Mesenchymal stem cell (in vitro differentiated cells and primary cell): Measurements from ENCODE around the gene CPM.
"Not testable (repeated sequence)": the region's sequence is repeated elsewhere in the genome, so short reads cannot be mapped to it uniquely, and the experiment has no call there.

ENCODE experiments used
- DNase-seq: peaks from one replicate; pipeline ENCODE4 v3.0.0-alpha.2; 2013
- H2AFZ ChIP-seq: one replicate; pipeline ENCODE4 v1.6.1; 2013; ENCODE audit warnings: low read depth, mild to moderate bottlenecking, control low read depth, inconsistent platforms, low read length, moderate library complexity
- H2AK5ac ChIP-seq: 2 replicates; pipeline ENCODE4 v1.6.1; 2013; ENCODE audit warnings: low read length, moderate library complexity, mild to moderate bottlenecking, inconsistent platforms; ENCODE audit not compliant: severe bottlenecking
- H2BK120ac ChIP-seq: one replicate; pipeline ENCODE4 v1.6.1; 2013; ENCODE audit warnings: low read depth, mild to moderate bottlenecking, inconsistent platforms, low read length, moderate library complexity
- H2BK12ac ChIP-seq, 2 experiments: one replicate each; pipeline ENCODE4 v1.6.1; 2013; ENCODE audit warnings: inconsistent platforms in 2 of 2, low read length in 2 of 2, mild to moderate bottlenecking in 2 of 2, moderate library complexity in 2 of 2, control low read depth in 1 of 2
- H2BK15ac ChIP-seq: one replicate; pipeline ENCODE4 v1.6.1; 2013; ENCODE audit warnings: mild to moderate bottlenecking, low read depth, inconsistent platforms; ENCODE audit not compliant: poor library complexity, severe bottlenecking
- H2BK5ac ChIP-seq: 2 replicates; pipeline ENCODE4 v1.6.1; 2013; ENCODE audit warnings: low read depth, mild to moderate bottlenecking, low read length, control low read depth, inconsistent platforms; ENCODE audit not compliant: poor library complexity, severe bottlenecking
- H3K14ac ChIP-seq, 2 experiments: one replicate each; pipeline ENCODE4 v1.6.1; 2013; ENCODE audit warnings: inconsistent platforms in 2 of 2, low read length in 2 of 2, control low read depth in 1 of 2, mild to moderate bottlenecking in 1 of 2, moderate library complexity in 1 of 2
- H3K18ac ChIP-seq, 2 experiments: one replicate each; pipeline ENCODE4 v1.6.1; 2013; ENCODE audit warnings: inconsistent platforms in 2 of 2, low read length in 2 of 2, control low read depth in 1 of 2, low read depth in 1 of 2, mild to moderate bottlenecking in 1 of 2
- H3K23ac ChIP-seq, 2 experiments: one replicate each; pipeline ENCODE4 v1.6.1; 2013; ENCODE audit warnings: inconsistent platforms in 2 of 2, low read length in 2 of 2, mild to moderate bottlenecking in 2 of 2, moderate library complexity in 2 of 2, control low read depth in 1 of 2
- H3K27ac ChIP-seq: 2 replicates; pipeline ENCODE4 v1.5.1; 2013; ENCODE audit warnings: mild to moderate bottlenecking, moderate library complexity, low read length, control low read depth, inconsistent platforms; ENCODE audit not compliant: poor library complexity, severe bottlenecking
- H3K27me3 ChIP-seq, 2 experiments: 2 replicates each; pipeline versions ENCODE4 v1.6.1 to v1.7.0; 2013; ENCODE audit warnings: low read length in 2 of 2, mild to moderate bottlenecking in 2 of 2, moderate library complexity in 2 of 2, control low read depth in 1 of 2, inconsistent platforms in 1 of 2; ENCODE audit not compliant: control insufficient read depth in 1 of 2, insufficient read depth in 1 of 2
- H3K36me3 ChIP-seq, 2 experiments: 2 replicates each; pipeline versions ENCODE4 v1.6.1 to v1.7.0; 2013; ENCODE audit warnings: low read length in 2 of 2, control low read depth in 1 of 2, inconsistent platforms in 1 of 2, low read depth in 1 of 2, mild to moderate bottlenecking in 1 of 2; ENCODE audit not compliant: insufficient read depth in 2 of 2, control insufficient read depth in 1 of 2
- H3K4ac ChIP-seq, 2 experiments: one replicate each; pipeline ENCODE4 v1.6.1; 2013; ENCODE audit warnings: inconsistent platforms in 2 of 2, low read length in 2 of 2, mild to moderate bottlenecking in 2 of 2, moderate library complexity in 2 of 2, control low read depth in 1 of 2, low read depth in 1 of 2
- H3K4me1 ChIP-seq: 2 replicates; pipeline ENCODE4 v1.6.1; 2013; ENCODE audit warnings: low read depth, low read length, control low read depth; ENCODE audit not compliant: control insufficient read depth, insufficient read depth
- H3K4me2 ChIP-seq: 2 replicates; pipeline ENCODE4 v1.6.1; 2013; ENCODE audit warnings: low read length, mild to moderate bottlenecking, inconsistent platforms; ENCODE audit not compliant: poor library complexity, severe bottlenecking
- H3K4me3 ChIP-seq, 2 experiments: 2 replicates each; pipeline versions ENCODE4 v1.5.1 to v1.7.0; 2013; ENCODE audit warnings: low read length in 2 of 2, mild to moderate bottlenecking in 2 of 2, control low read depth in 1 of 2, low read depth in 1 of 2; ENCODE audit not compliant: insufficient read depth in 1 of 2
- H3K79me1 ChIP-seq: replicated peaks from 2 replicates; pipeline ENCODE4 v1.6.1; 2013; ENCODE audit warnings: mild to moderate bottlenecking, control low read depth, low read length, inconsistent platforms; ENCODE audit not compliant: poor library complexity, severe bottlenecking
- H3K9ac ChIP-seq: 2 replicates; pipeline ENCODE4 v1.7.0; 2013; ENCODE audit warnings: mild to moderate bottlenecking, low read length, moderate library complexity
- H3K9me3 ChIP-seq: 2 replicates; pipeline ENCODE4 v1.7.0; 2013; ENCODE audit warnings: mild to moderate bottlenecking, low read length; ENCODE audit not compliant: control insufficient read depth
- H4K8ac ChIP-seq: one replicate; pipeline ENCODE4 v1.6.1; 2013; ENCODE audit warnings: inconsistent platforms, mild to moderate bottlenecking, low read length, moderate library complexity
- H4K91ac ChIP-seq: one replicate; pipeline ENCODE4 v1.6.1; 2013; ENCODE audit warnings: mild to moderate bottlenecking, low read length, inconsistent platforms
- WGBS: methylation state at CpG from one replicate; pipeline ENCODE4 v1.1.7; 2013; ENCODE audit warnings: mixed read lengths; 5-methylcytosine and 5-hydroxymethylcytosine counted together

Gene CPM

DNA sequence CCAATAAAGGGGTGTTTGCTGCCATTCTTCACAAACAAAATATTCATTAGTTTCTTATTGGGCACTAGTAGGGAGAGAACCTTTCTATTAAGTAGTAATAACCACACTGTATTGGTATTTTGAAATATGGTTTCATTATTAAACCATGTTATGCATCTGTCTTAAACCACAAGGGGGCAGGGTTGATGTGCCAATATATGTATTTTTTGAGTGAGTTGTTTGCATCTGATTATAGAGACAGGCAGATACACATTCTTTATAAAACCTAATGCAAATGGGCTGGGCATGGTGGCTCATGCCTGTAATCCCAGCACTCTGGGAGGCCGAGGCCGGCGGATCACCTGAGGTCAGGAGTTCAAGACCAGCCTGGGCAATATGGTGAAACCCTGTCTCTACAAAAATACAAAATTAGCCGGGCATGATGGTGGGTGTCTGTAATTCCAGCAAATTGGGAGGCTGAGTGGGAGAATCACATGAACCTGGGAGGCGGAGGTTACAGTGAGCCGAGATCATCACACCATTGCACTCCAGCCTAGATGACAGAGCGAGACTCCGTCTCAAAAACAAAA lies 69.0 kb downstream of the CPM start:
- H3K36me3 ChIP-seq, H4K91ac ChIP-seq, H2AK5ac ChIP-seq, H3K4me1 ChIP-seq, H2BK120ac ChIP-seq, H3K4me2 ChIP-seq, H2BK5ac ChIP-seq, H2AFZ ChIP-seq, H3K23ac ChIP-seq, H4K8ac ChIP-seq, H3K4ac ChIP-seq, H3K27me3 ChIP-seq, H2BK12ac ChIP-seq, H3K79me1 ChIP-seq, H3K27ac ChIP-seq, H3K4me3 ChIP-seq, H3K14ac ChIP-seq, H2BK15ac ChIP-seq, H3K9me3 ChIP-seq, H3K18ac ChIP-seq: not testable (repeated sequence)
- peak overlapping the region; percentile 38 for H3K9ac ChIP-seq
- DNase-seq: peak; percentile 42
- 84% methylated on average over 5 of the region's 8 CpGs for WGBS

DNA sequence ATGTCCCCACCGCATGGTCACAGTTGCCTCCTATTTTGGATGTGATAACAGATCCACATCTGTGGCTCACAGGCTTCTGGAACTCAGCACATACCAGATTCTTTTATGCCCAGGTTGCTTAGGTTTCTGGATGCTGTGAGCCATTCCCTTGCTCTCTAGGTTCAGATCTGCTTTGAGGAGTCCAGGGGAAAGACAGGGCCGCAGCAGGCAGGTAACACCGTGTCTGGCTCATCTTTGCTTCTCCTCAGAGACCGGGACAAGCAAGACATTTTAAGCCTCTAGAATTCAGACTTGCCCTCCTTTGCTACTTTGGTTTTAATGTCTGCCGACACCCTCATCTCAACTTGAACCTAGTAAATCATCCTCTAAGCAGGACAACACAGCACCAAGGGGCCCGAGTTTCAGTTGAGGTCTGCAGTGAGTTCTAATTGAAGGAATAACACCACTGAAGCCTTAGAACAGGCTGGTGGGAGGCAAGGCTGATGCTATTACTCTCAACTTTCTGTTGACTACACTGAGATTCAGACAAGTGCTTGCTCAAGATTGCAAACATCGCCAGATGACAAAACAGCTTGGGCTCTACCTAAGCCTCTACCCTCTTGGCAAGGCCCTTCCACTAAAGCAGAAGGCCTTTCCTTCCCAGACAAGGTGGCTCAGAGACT lies 69.7 kb downstream of the CPM start:
- no peak overlapping the region for H4K8ac ChIP-seq
- 83% methylated on average over 7 of the region's 7 CpGs for WGBS

DNA sequence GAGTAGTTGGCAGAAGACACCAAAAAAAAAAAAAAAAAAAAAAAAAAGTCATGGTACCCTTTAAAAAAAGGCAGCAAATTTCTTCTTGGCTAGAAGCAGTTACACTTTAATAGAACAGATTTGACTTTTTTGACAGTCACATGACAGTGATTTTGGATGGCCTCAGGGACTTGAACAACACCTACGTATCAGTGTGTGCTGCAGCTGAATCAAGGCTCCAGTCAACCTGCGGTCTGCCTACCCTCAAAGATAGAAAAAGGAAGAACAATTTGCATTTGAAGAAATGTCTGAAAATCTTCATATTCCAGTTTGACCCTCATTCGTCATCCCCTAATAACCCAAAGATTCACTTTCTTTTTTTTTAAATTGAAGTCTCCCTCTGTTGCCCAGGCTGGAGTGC lies 71.1 kb downstream of the CPM start:
- no peak overlapping the region for H2AK5ac ChIP-seq
- no peak for DNase-seq
- no peak overlapping the region for H3K18ac ChIP-seq
- H2BK120ac ChIP-seq: no peak overlapping the region
- no peak overlapping the region for H3K14ac ChIP-seq
- no peak overlapping the region for H3K4me2 ChIP-seq
- H3K4me1 ChIP-seq: no peaks in the 10 kb centered on the region
- H4K8ac ChIP-seq: no peak overlapping the region
- H3K27me3 ChIP-seq: no peaks in the 10 kb centered on the region
- no peaks in the 10 kb centered on the region for H3K36me3 ChIP-seq
- no peak overlapping the region for H3K23ac ChIP-seq
- no peaks in the 10 kb centered on the region for H3K9me3 ChIP-seq
- H3K4ac ChIP-seq: no peak overlapping the region
- H3K9ac ChIP-seq: no peak overlapping the region
- H2BK12ac ChIP-seq: no peak overlapping the region
- no peaks in the 10 kb centered on the region for H3K79me1 ChIP-seq
- H2BK15ac ChIP-seq: no peak overlapping the region
- H3K4me3 ChIP-seq: no peak overlapping the region
- no peak overlapping the region for H2BK5ac ChIP-seq
- no peak overlapping the region for H4K91ac ChIP-seq
- no peak overlapping the region for H3K27ac ChIP-seq
- no peak overlapping the region for H2AFZ ChIP-seq
- 100% methylated on average over 3 of the region's 3 CpGs for WGBS

More for the DNA sequence above, 69.7 kb downstream of the CPM start:
- no peak overlapping the region for H2BK120ac ChIP-seq
- H3K18ac ChIP-seq: no peak overlapping the region
- H3K4me2 ChIP-seq: no peak overlapping the region
- no peak overlapping the region for H2BK15ac ChIP-seq
- no peaks in the 10 kb centered on the region for H3K4me1 ChIP-seq
- H2BK12ac ChIP-seq: no peak overlapping the region
- H3K4me3 ChIP-seq: no peak overlapping the region
- H2AFZ ChIP-seq: no peak overlapping the region
- DNase-seq: no peak
- no peak overlapping the region for H3K27ac ChIP-seq
- no peak overlapping the region for H2AK5ac ChIP-seq
- peak overlapping the region; percentile 38 for H3K9ac ChIP-seq
- no peak overlapping the region for H3K4ac ChIP-seq
- no peak overlapping the region for H3K23ac ChIP-seq
- H3K79me1 ChIP-seq: no peaks in the 10 kb centered on the region
- H4K91ac ChIP-seq: no peak overlapping the region
- no peaks in the 10 kb centered on the region for H3K36me3 ChIP-seq
- no peak overlapping the region for H3K14ac ChIP-seq
- H2BK5ac ChIP-seq: no peak overlapping the region
- no peaks in the 10 kb centered on the region for H3K27me3 ChIP-seq
- no peaks in the 10 kb centered on the region for H3K9me3 ChIP-seq

DNA sequence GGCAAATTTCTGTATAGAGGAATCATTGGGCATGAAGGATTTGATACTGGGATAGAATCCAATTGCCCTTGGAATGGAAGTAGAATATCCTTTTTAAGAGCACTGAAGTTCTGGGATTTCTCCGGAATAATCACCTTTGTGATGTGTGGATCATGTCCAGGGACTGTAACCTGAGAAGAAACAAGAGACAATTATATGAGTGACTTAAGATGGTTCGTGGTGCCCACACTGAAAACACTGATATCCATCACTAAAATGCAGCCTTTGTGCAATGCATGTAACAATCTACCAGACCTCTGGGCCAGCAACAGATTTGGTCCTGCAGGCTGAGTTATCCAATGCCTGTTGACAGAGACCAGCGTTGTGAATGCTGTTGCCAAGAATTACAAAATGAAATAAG lies 76.5 kb downstream of the CPM start:
- 92% methylated on average over 3 of the region's 3 CpGs for WGBS

More for the DNA sequence above, 76.5 kb downstream of the CPM start:
- Histone ChIP-seq H2AFZ (no peak overlapping the region), H3K4me2 (no peak overlapping the region), H3K79me1 (no peaks in the 10 kb centered on the region), H3K23ac (no peak overlapping the region), H2BK12ac (no peak overlapping the region), H3K4me1 (no peaks in the 10 kb centered on the region), H3K4ac (no peak overlapping the region), H3K18ac (no peak overlapping the region), H3K9ac (no peak overlapping the region), H2BK15ac (no peak overlapping the region), H3K14ac (no peak overlapping the region), H2BK5ac (no peak overlapping the region), H4K91ac (no peak overlapping the region), H4K8ac (no peak overlapping the region), H3K4me3 (no peak overlapping the region), H3K36me3 (no peaks in the 10 kb centered on the region), H3K27ac (no peak overlapping the region), H3K9me3 (no peaks in the 10 kb centered on the region), H3K27me3 (peaks cover 0 to 3% of the 10 kb centered on the region in 2 experiments), H2AK5ac (no peak overlapping the region), H2BK120ac (no peak overlapping the region)
- DNase-seq: no peak
